Measurements from ENCODE around the gene CD177.
"Not testable (repeated sequence)": the region's sequence is repeated elsewhere in the genome, so short reads cannot be mapped to it uniquely, and the experiment has no call there.

The CD177 gene

GRCh38 chr19:43367822-43368221 lies 14.3 kb downstream of the CD177 start:
- no peaks in the 10 kb centered on the region for H3K36me3 ChIP-seq (ENCODE audit: insufficient read depth)
- no peak for TF ChIP-seq CTCF (conservative IDR thresholded peaks at IDR 0.05; ENCODE audit: low read depth, low read length)
- H4K20me1 ChIP-seq (ENCODE audit: insufficient read depth), result no peaks in the 10 kb centered on the region
- H3K27me3 ChIP-seq (ENCODE audit: insufficient read depth, low read depth), result peaks cover 15% of the 10 kb centered on the region; the same call in 1 of the 2 replicates
- no peaks in the 10 kb centered on the region for H3K79me2 ChIP-seq (ENCODE audit: insufficient read depth, low read depth)
- no peak overlapping the region for H2AFZ ChIP-seq (ENCODE audit: low read depth)
- no peak overlapping the region for H3K4me3 ChIP-seq (IDR thresholded peaks at IDR 0.05; ENCODE audit: insufficient read depth, low read depth, low read length)
- no peak overlapping the region for H3K9ac ChIP-seq
- H3K27ac ChIP-seq, result no peak overlapping the region
- H3K4me1 ChIP-seq (ENCODE audit: low read depth, poor library complexity, severe bottlenecking), result no peaks in the 10 kb centered on the region
- no peak overlapping the region for H3K4me2 ChIP-seq

GRCh38 chr19:43368897-43369296 lies 15.4 kb downstream of the CD177 start:
- H3K9ac ChIP-seq; H3K4me2 ChIP-seq; H3K4me3 ChIP-seq (IDR thresholded peaks at IDR 0.05; ENCODE audit: insufficient read depth, low read depth, low read length); H4K20me1 ChIP-seq (ENCODE audit: insufficient read depth); H3K79me2 ChIP-seq (ENCODE audit: insufficient read depth, low read depth); H3K4me1 ChIP-seq (ENCODE audit: low read depth, poor library complexity, severe bottlenecking); H3K36me3 ChIP-seq (ENCODE audit: insufficient read depth); H3K27ac ChIP-seq; H2AFZ ChIP-seq (ENCODE audit: low read depth): not testable (repeated sequence)
- H3K27me3 ChIP-seq (ENCODE audit: insufficient read depth, low read depth), result peaks cover 12% of the 10 kb centered on the region; the same call in 1 of the 2 replicates

GRCh38 chr19:43371909-43372308 lies 18.4 kb downstream of the CD177 start:
- peaks cover 14% of the 10 kb centered on the region; the same call in 1 of the 2 replicates for H3K27me3 ChIP-seq (ENCODE audit: insufficient read depth, low read depth)
- no peak overlapping the region for H3K4me3 ChIP-seq (IDR thresholded peaks at IDR 0.05; ENCODE audit: insufficient read depth, low read depth, low read length)
- H3K4me1 ChIP-seq (ENCODE audit: low read depth, poor library complexity, severe bottlenecking), result no peaks in the 10 kb centered on the region
- TF ChIP-seq CTCF (conservative IDR thresholded peaks at IDR 0.05; ENCODE audit: low read depth, low read length), result no peak
- H3K36me3 ChIP-seq (ENCODE audit: insufficient read depth), result no peaks in the 10 kb centered on the region
- no peaks in the 10 kb centered on the region for H3K79me2 ChIP-seq (ENCODE audit: insufficient read depth, low read depth)
- H3K4me2 ChIP-seq, result no peak overlapping the region
- no peaks in the 10 kb centered on the region for H4K20me1 ChIP-seq (ENCODE audit: insufficient read depth)
- H3K9ac ChIP-seq, result no peak overlapping the region
- no peak overlapping the region for H2AFZ ChIP-seq (ENCODE audit: low read depth)
- H3K27ac ChIP-seq, result no peak overlapping the region

GRCh38 chr19:43372462-43372861 lies 19.0 kb downstream of the CD177 start:
- no peak overlapping the region for H3K27ac ChIP-seq
- no peak overlapping the region for H3K4me2 ChIP-seq
- no peaks in the 10 kb centered on the region for H4K20me1 ChIP-seq (ENCODE audit: insufficient read depth)
- H3K27me3 ChIP-seq (ENCODE audit: insufficient read depth, low read depth), result peaks cover 14% of the 10 kb centered on the region; the same call in 1 of the 2 replicates
- H3K4me3 ChIP-seq (IDR thresholded peaks at IDR 0.05; ENCODE audit: insufficient read depth, low read depth, low read length), result no peak overlapping the region
- no peaks in the 10 kb centered on the region for H3K4me1 ChIP-seq (ENCODE audit: low read depth, poor library complexity, severe bottlenecking)
- no peak overlapping the region for H2AFZ ChIP-seq (ENCODE audit: low read depth)
- H3K36me3 ChIP-seq (ENCODE audit: insufficient read depth), result no peaks in the 10 kb centered on the region
- no peaks in the 10 kb centered on the region for H3K79me2 ChIP-seq (ENCODE audit: insufficient read depth, low read depth)
- no peak overlapping the region for H3K9ac ChIP-seq
- no peak for TF ChIP-seq CTCF (conservative IDR thresholded peaks at IDR 0.05; ENCODE audit: low read depth, low read length)

- not testable (repeated sequence) for H3K4me1 ChIP-seq (ENCODE audit: low read depth, poor library complexity, severe bottlenecking); H4K20me1 ChIP-seq (ENCODE audit: insufficient read depth); H3K27me3 ChIP-seq (ENCODE audit: insufficient read depth, low read depth); H3K79me2 ChIP-seq (ENCODE audit: insufficient read depth, low read depth); H3K9ac ChIP-seq; H3K36me3 ChIP-seq (ENCODE audit: insufficient read depth); H3K4me3 ChIP-seq (IDR thresholded peaks at IDR 0.05; ENCODE audit: insufficient read depth, low read depth, low read length); H2AFZ ChIP-seq (ENCODE audit: low read depth); H3K4me2 ChIP-seq; H3K27ac ChIP-seq
These were observed 24.1 kb downstream of the CD177 start for GRCh38 chr19:43377624-43378023.

Data from KMS-11 (cell line).